Epithelial cell of esophagus (primary cell): Measurements from ENCODE around the gene RBFOX2.

Experiments used
- DNase-seq: peaks from one replicate; pipeline ENCODE4 v3.0.0; 2010; ENCODE audit warnings: low read depth
- H3K4me3 ChIP-seq: 2 replicates; pipeline ENCODE4 v1.5.1; 2011; ENCODE audit warnings: mild to moderate bottlenecking, low read length, control low read depth
- TF ChIP-seq, protein P1 (sequence below): IDR thresholded peaks from 2 replicates; pipeline ENCODE4 v1.5.1; 2011; ENCODE audit warnings: low read depth, mild to moderate bottlenecking, low read length, control low read depth, inconsistent platforms; ENCODE audit not compliant: insufficient read depth; ENCODE audit errors: missing control alignments

Gene RBFOX2

GRCh38 chr22:35835267-35835997, 193.2 kb downstream of the RBFOX2 start:
- TF ChIP-seq, protein P1, sequence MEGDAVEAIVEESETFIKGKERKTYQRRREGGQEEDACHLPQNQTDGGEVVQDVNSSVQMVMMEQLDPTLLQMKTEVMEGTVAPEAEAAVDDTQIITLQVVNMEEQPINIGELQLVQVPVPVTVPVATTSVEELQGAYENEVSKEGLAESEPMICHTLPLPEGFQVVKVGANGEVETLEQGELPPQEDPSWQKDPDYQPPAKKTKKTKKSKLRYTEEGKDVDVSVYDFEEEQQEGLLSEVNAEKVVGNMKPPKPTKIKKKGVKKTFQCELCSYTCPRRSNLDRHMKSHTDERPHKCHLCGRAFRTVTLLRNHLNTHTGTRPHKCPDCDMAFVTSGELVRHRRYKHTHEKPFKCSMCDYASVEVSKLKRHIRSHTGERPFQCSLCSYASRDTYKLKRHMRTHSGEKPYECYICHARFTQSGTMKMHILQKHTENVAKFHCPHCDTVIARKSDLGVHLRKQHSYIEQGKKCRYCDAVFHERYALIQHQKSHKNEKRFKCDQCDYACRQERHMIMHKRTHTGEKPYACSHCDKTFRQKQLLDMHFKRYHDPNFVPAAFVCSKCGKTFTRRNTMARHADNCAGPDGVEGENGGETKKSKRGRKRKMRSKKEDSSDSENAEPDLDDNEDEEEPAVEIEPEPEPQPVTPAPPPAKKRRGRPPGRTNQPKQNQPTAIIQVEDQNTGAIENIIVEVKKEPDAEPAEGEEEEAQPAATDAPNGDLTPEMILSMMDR: no peak
- peak overlapping the region; percentile 41 for H3K4me3 ChIP-seq
- DNase-seq: peak; percentile 70

DNA sequence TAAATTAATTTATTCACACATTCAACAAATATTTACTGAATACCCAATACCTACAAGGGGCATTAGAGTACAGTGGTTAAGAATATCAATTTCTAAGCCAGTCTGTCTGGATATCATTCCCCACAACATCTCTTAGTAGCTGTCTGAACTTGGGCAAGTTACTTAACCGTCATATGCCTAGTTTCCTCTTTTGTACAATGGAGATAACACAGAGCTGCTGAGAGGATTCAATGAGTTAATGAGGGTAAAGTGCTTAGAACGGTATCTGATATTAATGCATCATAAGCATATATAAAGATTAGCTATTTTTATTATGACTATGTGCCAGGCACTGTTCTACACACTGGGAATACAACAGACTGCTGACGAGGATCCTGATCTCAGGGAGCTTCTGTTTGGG, 194.6 kb downstream of the RBFOX2 start:
- H3K4me3 ChIP-seq: no peak overlapping the region
- no peak for DNase-seq
- TF ChIP-seq, protein P1: no peak

DNA sequence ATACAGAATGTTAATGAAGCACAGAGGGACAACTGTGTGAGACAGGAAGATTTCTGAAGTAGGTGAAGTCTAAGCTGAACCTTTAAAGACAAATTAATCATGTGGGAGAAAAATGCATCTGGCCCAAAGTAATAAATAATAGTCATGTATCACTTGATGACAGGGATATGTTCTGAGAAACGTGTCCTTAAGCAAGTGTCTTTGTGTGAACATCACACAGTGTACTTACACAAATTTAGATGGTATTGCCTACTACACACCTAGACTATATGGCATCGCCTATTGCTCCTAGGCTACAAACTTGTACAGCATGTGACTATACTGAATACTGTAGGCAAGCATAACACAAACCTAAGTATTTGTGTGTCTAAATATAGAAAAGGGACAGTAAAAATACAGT, 198.3 kb downstream of the RBFOX2 start:
- no peak overlapping the region for H3K4me3 ChIP-seq
- TF ChIP-seq, protein P1: no peak
- no peak for DNase-seq

GRCh38 chr22:35824256-35824655, 204.4 kb downstream of the RBFOX2 start:
- TF ChIP-seq, protein P1: no peak
- no peak overlapping the region for H3K4me3 ChIP-seq
- DNase-seq: no peak

DNA sequence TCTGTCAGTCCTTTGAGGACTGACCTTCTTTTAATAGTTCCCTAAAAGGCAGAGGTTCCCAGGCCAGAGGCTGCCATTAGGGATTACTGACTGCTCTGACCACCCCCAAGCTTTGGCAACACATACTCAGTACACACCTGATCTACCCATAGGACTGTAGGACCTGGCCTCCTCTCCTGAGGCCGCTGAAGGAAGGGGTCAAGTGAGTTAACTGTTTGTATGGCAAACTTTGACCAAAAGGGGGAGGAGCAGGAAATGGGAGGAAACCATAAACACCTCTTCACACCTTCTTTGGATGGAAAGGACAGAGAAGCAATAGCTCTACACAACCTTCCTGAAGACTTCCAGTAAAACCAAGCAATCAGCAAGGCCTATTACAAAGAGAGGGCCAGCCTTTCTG, 207.0 kb downstream of the RBFOX2 start:
- TF ChIP-seq, protein P1: no peak
- no peak overlapping the region for H3K4me3 ChIP-seq
- DNase-seq: no peak

DNA sequence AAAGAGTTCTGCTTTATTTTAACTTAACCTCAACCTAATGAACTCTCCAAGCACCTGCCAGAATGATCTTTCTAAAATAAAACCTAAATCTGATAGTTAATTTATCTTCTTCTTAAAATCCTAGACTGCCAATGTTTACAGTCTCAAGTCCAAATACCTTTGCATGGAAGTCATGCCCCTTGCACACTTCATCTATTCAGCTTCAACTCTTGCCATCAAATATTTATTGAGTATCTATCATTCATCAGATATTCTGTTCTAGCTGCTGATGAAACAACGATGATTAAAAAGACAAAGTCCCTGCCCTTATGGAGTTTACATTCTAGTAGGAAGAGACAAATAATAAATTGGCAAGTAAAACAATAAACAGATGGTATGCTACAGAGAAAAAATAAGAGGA, 209.2 kb downstream of the RBFOX2 start:
- no peak for DNase-seq
- H3K4me3 ChIP-seq: no peak overlapping the region
- TF ChIP-seq, protein P1: no peak

- TF ChIP-seq, protein P1: no peak
- no peak for DNase-seq
- no peak overlapping the region for H3K4me3 ChIP-seq
These were observed 209.7 kb downstream of the RBFOX2 start for GRCh38 chr22:35818897-35819296.
